LNCAP (cell line): ENCODE measurements around the gene DNAJB11.

Experiments
- TF ChIP-seq, protein P1 (sequence below): fragments of 450-650 bp; IDR thresholded peaks from 2 replicates; pipeline ENCODE4 v1.5.1; 2017; ENCODE audit warnings: mild to moderate bottlenecking

Gene DNAJB11

DNA sequence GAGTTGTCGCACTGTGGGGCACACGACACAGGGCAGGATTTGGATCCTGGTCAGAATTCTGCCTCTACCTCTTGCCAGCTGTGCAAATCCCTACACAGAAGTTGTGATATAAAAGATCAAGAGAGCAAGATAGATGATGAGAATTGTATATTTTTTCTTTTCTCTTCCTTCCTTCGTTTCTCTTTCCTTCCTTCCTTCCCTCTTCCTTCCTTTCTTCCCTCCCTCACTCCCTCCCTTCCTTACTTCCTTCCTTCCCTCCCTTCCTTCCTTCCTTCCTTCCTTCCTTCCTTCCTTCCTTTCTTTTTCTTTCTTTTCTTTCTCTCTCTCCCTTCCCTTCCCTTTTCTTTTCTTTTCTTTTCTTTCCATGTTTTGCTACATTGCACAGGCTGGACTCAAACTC, 30.4 kb downstream of the DNAJB11 start:
- TF ChIP-seq, protein P1, sequence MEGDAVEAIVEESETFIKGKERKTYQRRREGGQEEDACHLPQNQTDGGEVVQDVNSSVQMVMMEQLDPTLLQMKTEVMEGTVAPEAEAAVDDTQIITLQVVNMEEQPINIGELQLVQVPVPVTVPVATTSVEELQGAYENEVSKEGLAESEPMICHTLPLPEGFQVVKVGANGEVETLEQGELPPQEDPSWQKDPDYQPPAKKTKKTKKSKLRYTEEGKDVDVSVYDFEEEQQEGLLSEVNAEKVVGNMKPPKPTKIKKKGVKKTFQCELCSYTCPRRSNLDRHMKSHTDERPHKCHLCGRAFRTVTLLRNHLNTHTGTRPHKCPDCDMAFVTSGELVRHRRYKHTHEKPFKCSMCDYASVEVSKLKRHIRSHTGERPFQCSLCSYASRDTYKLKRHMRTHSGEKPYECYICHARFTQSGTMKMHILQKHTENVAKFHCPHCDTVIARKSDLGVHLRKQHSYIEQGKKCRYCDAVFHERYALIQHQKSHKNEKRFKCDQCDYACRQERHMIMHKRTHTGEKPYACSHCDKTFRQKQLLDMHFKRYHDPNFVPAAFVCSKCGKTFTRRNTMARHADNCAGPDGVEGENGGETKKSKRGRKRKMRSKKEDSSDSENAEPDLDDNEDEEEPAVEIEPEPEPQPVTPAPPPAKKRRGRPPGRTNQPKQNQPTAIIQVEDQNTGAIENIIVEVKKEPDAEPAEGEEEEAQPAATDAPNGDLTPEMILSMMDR = no peak

GRCh38 chr3:186603159-186603558, 32.6 kb downstream of the DNAJB11 start:
- TF ChIP-seq, protein P1 = no peak

DNA sequence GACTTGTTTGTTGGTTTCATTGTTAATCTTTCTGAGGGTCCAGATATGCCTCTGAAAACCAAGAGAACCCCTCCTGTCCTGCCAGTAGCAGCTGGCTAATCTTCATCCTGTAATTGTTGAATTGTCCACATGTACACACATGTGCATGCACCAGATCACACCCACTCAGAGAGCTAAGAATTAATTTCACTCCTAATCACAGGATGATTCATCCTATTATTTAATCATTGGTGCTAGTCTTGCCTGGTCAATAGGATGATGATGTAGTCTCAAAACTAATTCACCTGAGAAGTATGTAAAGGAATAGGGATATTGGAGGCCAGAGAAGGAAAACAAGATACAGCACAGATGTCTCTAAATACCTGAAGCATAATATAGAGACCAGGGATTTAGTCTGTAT, 34.6 kb downstream of the DNAJB11 start:
- TF ChIP-seq, protein P1 = no peak

DNA sequence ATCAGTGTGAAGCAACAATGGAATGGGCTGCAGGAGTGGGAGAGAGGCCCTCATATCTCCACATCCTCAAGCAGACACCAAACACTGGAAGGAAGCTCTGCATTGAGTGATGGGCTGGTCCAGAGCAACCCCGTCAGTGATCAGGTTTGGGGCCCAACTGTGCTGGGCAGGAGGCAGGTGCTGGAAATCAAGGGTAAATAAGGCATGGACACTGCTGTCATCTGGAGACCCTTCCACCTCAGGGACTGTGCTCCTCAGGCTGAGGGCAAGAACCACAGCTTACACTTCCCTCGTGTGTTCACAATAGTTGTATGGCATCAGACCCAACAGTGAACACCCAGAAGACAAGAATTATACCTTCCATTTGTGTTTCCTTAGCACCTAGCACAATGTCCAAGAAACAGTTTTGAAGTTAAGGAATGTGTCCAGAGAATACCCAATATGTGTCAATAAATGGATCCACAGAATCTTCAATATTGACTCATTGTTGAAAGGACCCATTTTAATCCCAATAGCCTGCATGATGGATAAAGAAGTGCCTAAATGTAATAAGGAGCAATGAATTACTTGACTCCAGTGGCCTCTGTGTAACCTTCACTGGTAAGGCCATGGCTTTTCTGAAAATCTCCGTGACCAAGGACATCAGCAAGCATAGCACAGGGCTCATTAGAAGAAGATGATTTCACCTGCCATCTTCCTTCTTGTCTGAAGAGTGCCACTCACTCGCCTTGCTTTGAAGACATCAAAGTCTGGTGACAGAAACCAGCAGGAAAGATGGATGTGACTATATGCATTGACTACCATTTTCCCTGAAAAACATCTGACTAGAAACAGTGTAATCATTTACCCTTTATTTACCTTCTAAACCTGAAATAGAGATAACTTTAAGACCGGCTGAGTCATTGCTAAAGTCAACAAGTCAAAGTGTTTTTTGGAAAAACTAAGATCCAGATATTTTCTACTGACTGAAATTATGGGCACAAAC, 35.3 kb downstream of the DNAJB11 start:
- TF ChIP-seq, protein P1 = no peak

DNA sequence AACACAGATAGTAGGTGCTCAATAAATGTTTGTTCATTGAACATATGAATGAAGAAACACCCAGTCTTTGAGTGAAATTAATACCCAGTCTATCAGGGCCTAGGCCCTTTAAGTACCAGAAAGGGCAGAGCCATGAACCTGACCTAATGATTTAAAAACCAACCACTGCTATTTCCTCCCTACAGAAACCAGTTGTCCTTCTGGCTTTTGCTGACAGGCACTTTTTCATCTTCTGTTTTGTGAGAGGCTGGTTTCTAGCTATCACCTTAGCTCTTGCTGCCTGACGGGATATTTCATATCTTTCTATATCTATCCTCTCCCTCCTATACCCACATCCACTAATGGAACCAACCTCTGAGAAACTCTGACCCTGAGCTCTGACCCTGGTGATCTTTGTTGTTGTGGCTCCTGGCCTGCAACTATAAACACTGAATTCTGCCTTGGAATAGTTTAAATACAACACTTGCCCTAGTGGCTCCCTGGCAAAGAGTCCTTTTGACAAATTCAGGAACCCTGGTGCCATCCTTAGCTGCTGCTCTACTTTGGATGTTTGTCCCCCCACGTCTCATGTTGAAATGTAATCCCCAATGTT, 38.2 kb downstream of the DNAJB11 start:
- TF ChIP-seq, protein P1 = no peak

GRCh38 chr3:186609247-186609868, 38.8 kb downstream of the DNAJB11 start:
- TF ChIP-seq, protein P1 = peak; percentile 25; the same call in 1 of the 2 replicates

- TF ChIP-seq, protein P1 = no peak
Measured at GRCh38 chr3:186612065-186612464, 41.5 kb downstream of the DNAJB11 start.
